ENCODE results near the gene TTLL3.
"Not testable (repeated sequence)": the region's sequence is repeated elsewhere in the genome, so short reads cannot be mapped to it uniquely, and the experiment has no call there.

Gene TTLL3

GRCh38 chr3:9870978-9871377 is 60.9 kb downstream of the TTLL3 start:
- DNase-seq (ENCODE audit: low read depth) = no peak

- not testable (repeated sequence) for DNase-seq (ENCODE audit: low read depth)
Observed at GRCh38 chr3:9872067-9872466, 62.0 kb downstream of the TTLL3 start.

- DNase-seq (ENCODE audit: low read depth) = no peak
Observed at GRCh38 chr3:9875448-9875847, 65.4 kb downstream of the TTLL3 start.

GRCh38 chr3:9876255-9876654 is 66.2 kb downstream of the TTLL3 start:
- DNase-seq (ENCODE audit: low read depth) = not testable (repeated sequence)

- no peak for DNase-seq (ENCODE audit: low read depth)
Observed at GRCh38 chr3:9876991-9877390, 66.9 kb downstream of the TTLL3 start.

GRCh38 chr3:9878700-9879099 is 68.6 kb downstream of the TTLL3 start:
- no peak for DNase-seq (ENCODE audit: low read depth)

GRCh38 chr3:9879830-9880549 is 69.9 kb downstream of the TTLL3 start, which contains the start of gene CIDEC:
TSS of gene CIDEC (minus strand) at chr3:9880253. CDS start at chr3:9878486, 1,767 bp downstream.
- DNase-seq (ENCODE audit: low read depth) = no peak

- no peak for DNase-seq (ENCODE audit: low read depth)
Observed at GRCh38 chr3:9881441-9881840, 71.4 kb downstream of the TTLL3 start.

- peak; percentile 33 for DNase-seq (ENCODE audit: low read depth)
Observed at GRCh38 chr3:9883706-9884554, 73.9 kb downstream of the TTLL3 start.

GRCh38 chr3:9884555-9885165 is 74.6 kb downstream of the TTLL3 start:
- peak; percentile 68 for DNase-seq (ENCODE audit: low read depth)
